ENCODE data around the gene ARVCF. TPM values are rescaled to one million over a fixed set of nuclear protein-coding genes. Genes with fewer than 3 reads are reported as not detected.
A peak's percentile ranks its signal among the peaks of the same experiment; 100 is the strongest.

ARVCF gene
- total RNA-seq, 4 donors from 2014 or later: 31.1 to 55.8 (median 44.6) TPM

GRCh38 chr22:19959043-19959586, 57.5 kb downstream of the ARVCF start:
- DNase-seq (ENCODE audit: extremely low spot score): no peak
- H3K4me3 ChIP-seq: peak overlapping the region; percentile 42 to 53 (median 44)
- peak overlapping the region; percentile 62 to 73 (median 71) for H3K27ac ChIP-seq (replicated peaks in 1 of 4)
- peaks cover 7 to 22% (median 10%) of the 10 kb centered on the region in 4 donors for H3K36me3 ChIP-seq
- H3K4me1 ChIP-seq: peaks cover 28 to 51% (median 40%) of the 10 kb centered on the region in 4 donors
- intact Hi-C loops (cut with DNase I): no loop called here
- no peaks in the 10 kb centered on the region for H3K27me3 ChIP-seq
- TF ChIP-seq POLR2AphosphoS5 (IDR thresholded peaks at IDR 0.05) (peak; percentile 39 to 49), POLR2A (IDR thresholded peaks at IDR 0.05; ENCODE audit: low read depth) (no peak)
- no peaks in the 10 kb centered on the region for H3K9me3 ChIP-seq
- 63% methylated on average over 16 of the region's 30 CpGs for WGBS

GRCh38 chr22:19958083-19959042, 58.3 kb downstream of the ARVCF start:
- no peak for DNase-seq (ENCODE audit: extremely low spot score)
- H3K9me3 ChIP-seq: no peaks in the 10 kb centered on the region
- H3K4me3 ChIP-seq: peak overlapping the region in 3 of 4 donors; percentile 42 to 45 (median 42)
- peaks cover 0 to 14% (median 3%) of the 10 kb centered on the region in 4 donors for H3K36me3 ChIP-seq
- H3K27me3 ChIP-seq: no peaks in the 10 kb centered on the region
- WGBS: 81% methylated on average over 19 of the region's 19 CpGs
- H3K4me1 ChIP-seq: peaks cover 35 to 58% (median 47%) of the 10 kb centered on the region in 4 donors
- no peak for TF ChIP-seq EP300 (IDR thresholded peaks at IDR 0.05)
- TF ChIP-seq POLR2AphosphoS5 (IDR thresholded peaks at IDR 0.05): no peak
- no peak for TF ChIP-seq POLR2A (IDR thresholded peaks at IDR 0.05; ENCODE audit: low read depth)
- TF ChIP-seq CTCF (IDR thresholded peaks at IDR 0.05): no peak
- intact Hi-C loops (cut with DNase I): no loop called here
- H3K27ac ChIP-seq (replicated peaks in 1 of 4): peak overlapping the region; percentile 62 to 73 (median 71)

- DNase-seq (ENCODE audit: extremely low spot score): no peak
- TF ChIP-seq CTCF (IDR thresholded peaks at IDR 0.05) (no peak), POLR2AphosphoS5 (IDR thresholded peaks at IDR 0.05) (no peak), POLR2A (IDR thresholded peaks at IDR 0.05; ENCODE audit: low read depth) (no peak), EP300 (IDR thresholded peaks at IDR 0.05) (no peak)
- Histone ChIP-seq H3K36me3 (peaks cover 0 to 7% (median 0%) of the 10 kb centered on the region in 4 donors), H3K27ac (replicated peaks in 1 of 4) (no peak overlapping the region), H3K9me3 (no peaks in the 10 kb centered on the region), H3K4me1 (peaks cover 41 to 58% (median 48%) of the 10 kb centered on the region in 4 donors), H3K4me3 (no peak overlapping the region), H3K27me3 (no peaks in the 10 kb centered on the region)
- 88% methylated on average over 9 of the region's 9 CpGs for WGBS
- intact Hi-C loops (cut with DNase I): no loop called here
Observed at GRCh38 chr22:19957445-19957844, 59.2 kb downstream of the ARVCF start.

GRCh38 chr22:19955241-19956128, 61.1 kb downstream of the ARVCF start:
- peaks cover 42 to 57% (median 49%) of the 10 kb centered on the region in 4 donors for H3K4me1 ChIP-seq
- H3K36me3 ChIP-seq: peaks cover 0 to 6% (median 0%) of the 10 kb centered on the region in 4 donors
- TF ChIP-seq POLR2AphosphoS5 (IDR thresholded peaks at IDR 0.05) (no peak), EP300 (IDR thresholded peaks at IDR 0.05) (no peak), CTCF (IDR thresholded peaks at IDR 0.05) (no peak), POLR2A (IDR thresholded peaks at IDR 0.05; ENCODE audit: low read depth) (no peak)
- no peaks in the 10 kb centered on the region for H3K27me3 ChIP-seq
- peak overlapping the region in 2 of 4 donors; percentile 25 to 33 for H3K27ac ChIP-seq (replicated peaks in 1 of 4)
- no peak for DNase-seq (ENCODE audit: extremely low spot score)
- 67% methylated on average over 5 of the region's 19 CpGs for WGBS
- intact Hi-C loops (cut with DNase I): no loop called here
- H3K4me3 ChIP-seq: no peak overlapping the region
- no peaks in the 10 kb centered on the region for H3K9me3 ChIP-seq

All from esophagus muscularis mucosa (tissue), 4 donors.